Thyroid gland (tissue), 4 donors: ENCODE measurements around the gene DLGAP1. TPM values are rescaled to one million over a fixed set of nuclear protein-coding genes. Genes with fewer than 3 reads are reported as not detected.

ENCODE experiments used
- DNase-seq, 2 donors: peaks; one replicate each; pipeline ENCODE4 v3.0.0-alpha.2; 2019
- H3K27ac ChIP-seq, 3 donors: fragments of 200-600 bp; sonication (generic); 1 replicate in 2 of 3; 2 replicates in 1 of 3; pipeline ENCODE4 v1.5.1; 2016 to 2019; ENCODE audit warnings: mild to moderate bottlenecking in 1 of 3, moderate library complexity in 1 of 3
- H3K27me3 ChIP-seq: fragments of 200-600 bp; sonication (generic); one replicate; pipeline ENCODE4 v1.5.1; 2019
- H3K36me3 ChIP-seq, 2 donors: fragments of 200-600 bp; sonication (generic); one replicate each; pipeline ENCODE4 v1.5.1; 2016 to 2019
- H3K4me1 ChIP-seq, 2 donors: fragments of 200-600 bp; sonication (generic); one replicate each; pipeline ENCODE4 v1.5.1; 2017 to 2019
- H3K4me3 ChIP-seq, 3 donors: fragments of 200-600 bp; sonication (generic); replicated peaks in 1 of 3; 1 replicate in 2 of 3; 2 replicates in 1 of 3; pipeline ENCODE4 v1.5.1; 2016; ENCODE audit warnings: mild to moderate bottlenecking in 1 of 3
- H3K9me3 ChIP-seq: fragments of 200-600 bp; sonication (generic); one replicate; pipeline ENCODE4 v1.5.1; 2017
- POLR2A ChIP-seq, 2 donors: fragments of 450-650 bp; IDR thresholded peaks; one replicate each; pipeline ENCODE4 v1.6.1; 2017; ENCODE audit warnings: antibody characterized with exemption in 2 of 2, mild to moderate bottlenecking in 2 of 2, moderate library complexity in 1 of 2
- WGBS, 2 donors: methylation state at CpG; one replicate each; pipeline ENCODE4 v1.1.5; 2017; 5-methylcytosine and 5-hydroxymethylcytosine counted together
- intact Hi-C: fragments of 100-400 bp; cut with DNase I; formaldehyde crosslinking; loops from one replicate; pipeline ENCODE4 v1.15.1; 2023
- total RNA-seq, 4 donors: library from RNA; depleted of rRNA; stranded (reverse); fragments of >200 nt; gene quantifications; one replicate each; pipeline ENCODE4 v1.2.3, GENCODE V29; 2016
- TF ChIP-seq, protein P1 (sequence below), 6 experiments: fragments of 200-600 bp in 3 of 6; fragments of 450-650 bp in 3 of 6; sonication (generic) in 3 of 6; IDR thresholded peaks; one replicate each; pipeline ENCODE4 v1.5.1; 2016 to 2019; ENCODE audit warnings: antibody characterized with exemption in 6 of 6, mild to moderate bottlenecking in 2 of 6, inconsistent platforms in 1 of 6, moderate library complexity in 1 of 6

DLGAP1 gene
- total RNA-seq, 4 donors from 2014 or later, result 0.25 to 2.7 (median 0.77) TPM

DNA sequence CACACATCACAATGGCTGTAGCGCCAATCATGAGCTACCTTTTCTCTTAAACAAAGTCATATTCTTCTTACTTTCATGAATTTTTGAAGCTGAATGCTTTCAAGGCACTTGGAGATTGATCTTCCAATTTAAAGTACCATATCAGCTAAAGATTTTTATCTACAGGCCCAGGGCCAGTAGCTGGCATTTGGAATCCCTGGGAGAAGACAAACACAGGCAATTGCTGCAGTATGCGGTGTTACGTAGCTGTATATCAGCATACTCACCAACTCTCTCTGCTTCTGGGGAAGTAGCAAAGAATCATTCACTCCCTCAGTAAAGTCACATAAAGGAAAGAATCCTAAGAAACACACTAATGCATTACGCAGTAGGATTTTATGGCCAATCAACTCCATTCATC is 202.3 kb downstream of the DLGAP1 start:
- no peak for DNase-seq
- TF ChIP-seq, protein P1, sequence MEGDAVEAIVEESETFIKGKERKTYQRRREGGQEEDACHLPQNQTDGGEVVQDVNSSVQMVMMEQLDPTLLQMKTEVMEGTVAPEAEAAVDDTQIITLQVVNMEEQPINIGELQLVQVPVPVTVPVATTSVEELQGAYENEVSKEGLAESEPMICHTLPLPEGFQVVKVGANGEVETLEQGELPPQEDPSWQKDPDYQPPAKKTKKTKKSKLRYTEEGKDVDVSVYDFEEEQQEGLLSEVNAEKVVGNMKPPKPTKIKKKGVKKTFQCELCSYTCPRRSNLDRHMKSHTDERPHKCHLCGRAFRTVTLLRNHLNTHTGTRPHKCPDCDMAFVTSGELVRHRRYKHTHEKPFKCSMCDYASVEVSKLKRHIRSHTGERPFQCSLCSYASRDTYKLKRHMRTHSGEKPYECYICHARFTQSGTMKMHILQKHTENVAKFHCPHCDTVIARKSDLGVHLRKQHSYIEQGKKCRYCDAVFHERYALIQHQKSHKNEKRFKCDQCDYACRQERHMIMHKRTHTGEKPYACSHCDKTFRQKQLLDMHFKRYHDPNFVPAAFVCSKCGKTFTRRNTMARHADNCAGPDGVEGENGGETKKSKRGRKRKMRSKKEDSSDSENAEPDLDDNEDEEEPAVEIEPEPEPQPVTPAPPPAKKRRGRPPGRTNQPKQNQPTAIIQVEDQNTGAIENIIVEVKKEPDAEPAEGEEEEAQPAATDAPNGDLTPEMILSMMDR (IDR thresholded peaks at IDR 0.05), result no peak
- TF ChIP-seq POLR2A (IDR thresholded peaks at IDR 0.05), result no peak
- H3K4me3 ChIP-seq, result no peak overlapping the region
- H3K4me1 ChIP-seq, result no peaks in the 10 kb centered on the region
- H3K27me3 ChIP-seq, result no peaks in the 10 kb centered on the region
- H3K9me3 ChIP-seq, result no peaks in the 10 kb centered on the region
- WGBS, 2 donors, result 85 to 87% methylated on average over 4 of the region's 4 CpGs
- intact Hi-C loops, result no loop called here
- H3K36me3 ChIP-seq, result no peaks in the 10 kb centered on the region
- H3K27ac ChIP-seq, result no peak overlapping the region

DNA sequence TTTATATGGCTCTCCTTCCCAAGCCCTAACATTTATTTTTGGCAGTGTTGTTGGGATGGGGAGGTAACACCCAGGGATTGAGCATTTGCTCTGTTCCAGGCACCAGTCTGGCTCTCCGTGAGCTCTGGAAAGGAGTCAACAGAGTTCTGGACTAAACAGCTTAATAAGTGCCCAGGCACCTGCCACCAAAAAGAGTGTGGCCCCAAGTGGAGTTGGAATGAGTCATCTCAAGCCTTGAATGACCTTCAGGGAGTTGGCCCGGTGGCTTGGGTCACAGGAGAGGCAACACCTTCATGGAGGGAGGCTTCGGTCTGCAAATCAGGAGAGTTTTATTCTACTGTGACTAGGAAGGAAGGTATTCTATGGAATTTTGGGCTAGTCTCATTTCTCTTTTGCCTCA is 203.2 kb downstream of the DLGAP1 start:
- no peak overlapping the region for H3K4me3 ChIP-seq
- H3K27me3 ChIP-seq, result no peaks in the 10 kb centered on the region
- no peaks in the 10 kb centered on the region for H3K9me3 ChIP-seq
- 88 to 90% methylated on average over 3 of the region's 3 CpGs for whole genome bisulfite sequencing, 2 donors
- H3K4me1 ChIP-seq, result no peaks in the 10 kb centered on the region
- TF ChIP-seq POLR2A (IDR thresholded peaks at IDR 0.05), result no peak
- TF ChIP-seq, protein P1 (IDR thresholded peaks at IDR 0.05), result no peak
- intact Hi-C loops, result no loop called here
- no peaks in the 10 kb centered on the region for H3K36me3 ChIP-seq
- no peak for DNase-seq
- H3K27ac ChIP-seq, result no peak overlapping the region

DNA sequence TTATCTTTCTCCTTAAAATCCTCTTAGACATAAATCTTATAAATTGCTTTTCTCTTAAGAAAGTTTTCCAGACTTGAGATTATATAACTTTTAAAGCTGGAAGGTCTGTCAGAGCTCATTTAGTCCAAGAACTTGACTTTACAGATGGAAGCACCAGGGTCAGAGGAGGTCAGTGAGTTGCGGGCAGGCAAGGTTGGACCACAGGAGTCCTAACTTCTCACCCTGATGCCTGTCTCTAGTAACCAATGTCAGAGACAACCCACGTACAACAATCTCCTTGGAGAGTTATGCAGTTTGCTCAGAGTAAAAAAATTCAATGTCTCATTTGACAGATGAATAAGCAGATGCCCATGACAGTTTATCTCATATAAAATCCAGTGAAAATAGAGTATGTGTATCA is 203.9 kb downstream of the DLGAP1 start:
- no peaks in the 10 kb centered on the region for H3K9me3 ChIP-seq
- intact Hi-C loops, result no loop called here
- no peaks in the 10 kb centered on the region for H3K27me3 ChIP-seq
- H3K4me1 ChIP-seq, result no peaks in the 10 kb centered on the region
- H3K36me3 ChIP-seq, result no peaks in the 10 kb centered on the region
- TF ChIP-seq, protein P1 (IDR thresholded peaks at IDR 0.05), result no peak
- no peak for TF ChIP-seq POLR2A (IDR thresholded peaks at IDR 0.05)
- H3K4me3 ChIP-seq, result no peak overlapping the region
- no peak overlapping the region for H3K27ac ChIP-seq
- 64 to 83% methylated on average over 2 of the region's 2 CpGs for WGBS, 2 donors
- no peak for DNase-seq

DNA sequence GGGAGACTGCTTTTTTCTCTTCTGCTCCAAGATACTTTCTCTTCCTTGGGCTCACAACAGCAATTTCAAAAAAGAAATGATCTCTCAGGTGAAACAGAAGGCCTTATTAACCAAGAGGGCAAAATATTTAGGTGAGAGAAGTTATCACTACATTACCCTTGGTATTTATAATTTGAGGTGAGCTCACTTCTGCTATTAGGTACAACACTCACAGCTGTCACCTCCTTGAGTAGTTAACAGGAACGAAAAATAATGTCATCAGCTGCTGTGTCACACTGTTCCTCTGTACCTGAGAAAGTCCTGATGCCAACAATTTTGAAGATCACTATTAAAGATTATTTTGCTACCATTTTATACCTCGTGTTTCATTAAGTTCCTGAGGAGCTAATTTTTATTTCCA is 205.0 kb downstream of the DLGAP1 start:
- Histone ChIP-seq H3K4me1 (no peaks in the 10 kb centered on the region), H3K4me3 (no peak overlapping the region), H3K36me3 (no peaks in the 10 kb centered on the region), H3K27me3 (no peaks in the 10 kb centered on the region), H3K9me3 (no peaks in the 10 kb centered on the region), H3K27ac (no peak overlapping the region)
- intact Hi-C loops, result no loop called here
- WGBS, 2 donors, result 62 to 70% methylated on average over 2 of the region's 2 CpGs
- no peak for DNase-seq
- TF ChIP-seq, protein P1 (IDR thresholded peaks at IDR 0.05), result no peak
- TF ChIP-seq POLR2A (IDR thresholded peaks at IDR 0.05), result no peak

- H3K4me1 ChIP-seq, result no peaks in the 10 kb centered on the region
- intact Hi-C loops, result no loop called here
- no peaks in the 10 kb centered on the region for H3K27me3 ChIP-seq
- no peaks in the 10 kb centered on the region for H3K9me3 ChIP-seq
- no peak overlapping the region for H3K4me3 ChIP-seq
- H3K36me3 ChIP-seq, result no peaks in the 10 kb centered on the region
- DNase-seq, result no peak
- no peak for TF ChIP-seq POLR2A (IDR thresholded peaks at IDR 0.05)
- TF ChIP-seq, protein P1 (IDR thresholded peaks at IDR 0.05), result no peak
- H3K27ac ChIP-seq, result no peak overlapping the region
- WGBS, 2 donors, result 84 to 88% methylated on average over 10 of the region's 10 CpGs
Observed at GRCh38 chr18:4248686-4249085, 206.4 kb downstream of the DLGAP1 start.
